ENCODE results near the gene WIPF2.
A peak's percentile ranks its signal among the peaks of the same experiment; 100 is the strongest.
"Not testable (repeated sequence)": the region's sequence is repeated elsewhere in the genome, so short reads cannot be mapped to it uniquely, and the experiment has no call there.

Gene WIPF2

DNA sequence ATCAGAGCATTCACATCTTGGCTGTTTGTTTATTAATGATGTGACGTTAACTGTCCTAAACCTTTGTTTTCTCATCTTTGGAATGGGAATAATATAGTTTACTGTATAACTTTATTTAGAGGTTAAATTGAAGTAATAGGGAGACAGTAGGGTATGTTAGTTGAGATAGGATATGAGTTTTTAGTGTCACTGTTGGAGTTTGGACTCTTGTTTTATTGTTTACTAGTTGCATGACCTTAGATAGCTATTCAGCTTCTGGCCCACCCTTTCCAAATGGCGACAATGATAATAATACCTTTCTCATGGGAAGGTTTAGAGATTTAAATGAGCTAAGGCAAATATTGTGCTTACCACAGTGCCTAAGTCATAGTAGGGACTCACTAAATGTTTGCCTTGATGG is 40.4 kb downstream of the WIPF2 start:
- DNase-seq = no peak

DNA sequence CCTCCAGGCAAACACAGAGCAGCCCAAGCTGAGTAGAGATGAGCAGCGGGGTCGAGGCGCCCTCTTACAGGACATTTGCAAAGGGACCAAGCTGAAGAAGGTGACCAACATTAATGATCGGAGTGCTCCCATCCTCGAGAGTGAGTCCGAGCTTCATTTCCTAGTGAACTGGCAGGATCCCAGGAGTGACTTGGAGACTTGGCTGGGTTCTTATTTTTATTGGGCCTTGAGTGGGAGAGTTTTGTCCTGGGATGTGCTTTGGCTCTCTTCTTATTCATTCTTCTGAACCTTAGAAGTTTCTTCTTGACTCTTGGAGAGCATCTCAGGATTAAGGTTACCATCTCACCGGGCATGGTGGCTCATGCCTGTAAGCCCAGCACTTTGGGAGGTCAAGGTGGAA is 41.4 kb downstream of the WIPF2 start:
- no peak for DNase-seq

DNA sequence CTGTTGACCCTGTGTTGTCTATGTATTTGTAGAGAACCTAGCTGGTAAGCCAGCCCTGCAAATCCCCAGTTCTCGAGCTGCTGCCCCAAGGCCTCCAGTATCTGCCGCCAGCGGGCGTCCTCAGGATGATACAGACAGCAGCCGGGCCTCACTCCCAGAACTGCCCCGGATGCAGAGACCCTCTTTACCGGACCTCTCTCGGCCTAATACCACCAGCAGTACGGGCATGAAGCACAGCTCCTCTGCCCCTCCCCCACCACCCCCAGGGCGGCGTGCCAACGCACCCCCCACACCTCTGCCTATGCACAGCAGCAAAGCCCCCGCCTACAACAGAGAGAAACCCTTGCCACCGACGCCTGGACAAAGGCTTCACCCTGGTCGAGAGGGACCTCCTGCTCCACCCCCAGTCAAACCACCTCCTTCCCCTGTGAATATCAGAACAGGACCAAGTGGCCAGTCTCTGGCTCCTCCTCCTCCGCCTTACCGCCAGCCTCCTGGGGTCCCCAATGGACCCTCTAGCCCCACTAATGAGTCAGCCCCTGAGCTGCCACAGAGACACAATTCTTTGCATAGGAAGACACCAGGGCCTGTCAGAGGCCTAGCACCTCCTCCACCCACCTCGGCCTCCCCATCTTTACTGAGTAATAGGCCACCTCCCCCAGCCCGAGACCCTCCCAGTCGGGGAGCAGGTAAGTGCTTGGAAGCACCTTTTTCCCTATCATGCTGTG is 45.5 kb downstream of the WIPF2 start:
- no peak for DNase-seq

- no peak for DNase-seq
These were observed 46.2 kb downstream of the WIPF2 start for GRCh38 chr17:40265337-40265736.

- DNase-seq = no peak
These were observed 47.8 kb downstream of the WIPF2 start for GRCh38 chr17:40266882-40267281.

- DNase-seq = no peak
These were observed 49.1 kb downstream of the WIPF2 start for GRCh38 chr17:40268141-40268712.

GRCh38 chr17:40278414-40278813 is 59.3 kb downstream of the WIPF2 start:
- no peak for DNase-seq

DNA sequence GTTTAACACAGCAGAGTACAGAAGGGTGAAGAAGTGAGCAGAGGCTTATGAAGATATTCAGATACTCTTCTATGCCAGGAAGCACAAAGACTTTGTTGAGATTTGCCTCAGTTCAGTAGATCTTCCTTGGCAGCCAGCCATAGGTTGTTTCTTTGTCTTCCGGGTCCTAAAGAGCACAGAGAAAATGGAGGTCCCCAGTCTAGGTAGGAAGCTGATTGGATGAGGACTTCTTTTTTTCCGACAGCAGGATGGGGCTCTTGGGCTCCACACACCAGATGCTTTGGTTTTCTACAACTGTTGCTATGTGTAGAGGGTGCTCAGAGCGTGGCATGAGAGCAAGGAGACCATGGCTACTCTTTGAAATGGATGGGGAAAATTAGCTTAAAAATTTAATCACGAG is 60.3 kb downstream of the WIPF2 start:
- DNase-seq = no peak

- no peak for DNase-seq
These were observed 62.6 kb downstream of the WIPF2 start for GRCh38 chr17:40281663-40282062.

DNA sequence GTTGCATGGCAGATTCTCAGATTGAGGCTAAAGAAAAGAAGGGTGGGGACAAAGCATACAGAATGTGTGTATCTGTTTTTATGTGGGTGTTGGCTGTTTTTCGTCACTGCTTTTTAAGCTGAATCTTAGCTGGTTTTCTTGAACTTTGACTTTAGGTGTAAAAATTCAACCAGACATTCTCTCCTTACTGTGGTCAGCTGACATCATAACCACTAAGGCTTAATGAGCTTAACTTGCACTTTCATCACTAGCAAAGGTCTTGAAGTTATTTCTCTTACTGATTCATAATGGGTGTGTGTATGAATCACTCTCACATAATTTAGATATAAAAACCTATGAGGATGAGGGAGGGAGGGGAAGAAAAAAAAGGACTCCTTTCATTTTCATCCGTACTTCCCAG is 64.6 kb downstream of the WIPF2 start:
- DNase-seq = no peak

DNA sequence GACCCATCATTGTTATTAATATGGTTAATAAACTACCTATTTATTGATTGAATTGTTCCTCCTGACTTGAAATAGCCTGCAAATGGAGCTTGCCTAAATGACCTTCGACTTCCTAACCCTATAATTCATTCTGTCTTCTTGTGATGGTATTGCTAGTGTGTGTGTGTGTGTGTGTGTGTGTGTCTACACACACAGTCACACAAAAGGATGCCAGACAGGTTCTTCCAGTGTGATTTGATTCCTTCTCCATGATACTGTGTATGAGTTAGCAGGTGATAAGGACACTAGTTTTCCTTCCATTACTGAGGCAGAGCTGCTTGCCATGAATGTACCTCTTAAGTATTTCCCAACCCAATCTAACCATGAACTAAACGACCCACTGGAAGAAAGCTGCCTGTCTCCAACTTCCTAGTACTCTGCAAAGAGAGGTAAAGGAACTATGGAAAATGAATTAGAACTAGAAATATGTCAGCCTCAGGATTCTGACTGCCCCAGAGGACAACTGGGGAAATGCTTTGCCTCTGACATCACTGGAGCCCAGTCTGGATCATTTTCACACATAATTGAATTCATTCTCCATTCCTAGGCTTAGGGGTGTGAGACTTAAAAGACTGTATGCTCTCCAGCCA is 65.1 kb downstream of the WIPF2 start:
- no peak for DNase-seq

GRCh38 chr17:40286473-40286872 is 67.4 kb downstream of the WIPF2 start:
- no peak for DNase-seq

DNA sequence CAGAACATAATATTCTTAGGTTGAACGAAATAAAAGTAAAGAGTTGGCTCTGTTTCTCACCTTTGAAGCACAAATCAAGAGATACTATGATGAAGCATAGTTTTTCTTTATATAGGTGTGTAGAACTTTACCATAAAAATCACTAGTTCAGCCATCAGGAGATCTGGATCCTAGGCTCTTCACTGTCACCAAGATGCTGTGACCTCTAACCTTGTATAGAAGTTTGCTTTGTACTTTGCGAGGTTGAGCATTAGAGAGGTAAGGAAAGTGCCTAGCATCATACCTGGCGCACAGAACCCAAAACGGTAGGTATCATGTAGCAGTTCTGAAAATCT is 68.0 kb downstream of the WIPF2 start:
- DNase-seq = no peak

- DNase-seq = peak; percentile 96
These were observed 68.6 kb downstream of the WIPF2 start, which contains the start of gene CDC6 for GRCh38 chr17:40287494-40288369. CDC6 (plus strand) TSS chr17:40287879; CDS start chr17:40289421, 1,542 bp downstream.

DNA sequence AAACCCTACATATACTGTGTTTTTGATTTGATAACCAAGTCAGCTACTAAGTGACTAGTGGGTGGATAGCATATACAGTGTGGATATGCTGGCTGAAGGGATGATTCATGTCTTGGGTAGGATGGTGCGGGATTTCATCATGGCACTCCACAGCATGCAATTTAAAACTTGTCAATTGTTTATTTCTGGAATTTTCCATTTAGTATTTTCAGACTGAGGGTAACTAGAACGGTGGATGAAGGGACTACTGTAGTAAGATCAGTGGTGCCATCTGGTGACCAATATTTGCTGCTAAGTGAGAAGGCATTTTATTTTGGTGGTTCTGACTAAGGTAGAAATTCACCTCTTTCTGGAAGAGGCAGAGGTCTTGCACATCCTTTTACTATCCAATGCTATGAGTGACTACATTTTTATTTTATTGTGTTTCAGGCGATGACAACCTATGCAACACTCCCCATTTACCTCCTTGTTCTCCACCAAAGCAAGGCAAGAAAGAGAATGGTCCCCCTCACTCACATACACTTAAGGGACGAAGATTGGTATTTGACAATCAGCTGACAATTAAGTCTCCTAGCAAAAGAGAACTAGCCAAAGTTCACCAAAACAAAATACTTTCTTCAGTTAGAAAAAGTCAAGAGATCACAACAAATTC is 71.7 kb downstream of the WIPF2 start:
- peak; percentile 39 for DNase-seq

- DNase-seq = no peak
These were observed 72.2 kb downstream of the WIPF2 start for GRCh38 chr17:40291281-40291664.

DNA sequence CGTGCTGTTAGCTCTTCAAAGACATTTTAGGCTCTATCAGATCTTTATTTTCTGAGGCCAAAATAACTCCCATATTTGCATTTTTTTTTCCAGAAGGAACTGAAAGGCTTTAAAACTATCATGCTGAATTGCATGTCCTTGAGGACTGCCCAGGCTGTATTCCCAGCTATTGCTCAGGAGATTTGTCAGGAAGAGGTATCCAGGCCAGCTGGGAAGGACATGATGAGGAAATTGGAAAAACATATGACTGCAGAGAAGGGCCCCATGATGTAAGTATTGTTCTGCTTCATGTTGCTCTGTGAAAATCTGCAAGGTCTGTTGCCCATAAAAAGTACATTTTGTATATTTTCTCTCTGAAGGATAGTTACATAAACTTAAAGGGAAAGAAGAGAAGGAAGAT is 74.3 kb downstream of the WIPF2 start:
- no peak for DNase-seq

- DNase-seq = no peak
These were observed 76.7 kb downstream of the WIPF2 start for GRCh38 chr17:40295488-40296436.

DNA sequence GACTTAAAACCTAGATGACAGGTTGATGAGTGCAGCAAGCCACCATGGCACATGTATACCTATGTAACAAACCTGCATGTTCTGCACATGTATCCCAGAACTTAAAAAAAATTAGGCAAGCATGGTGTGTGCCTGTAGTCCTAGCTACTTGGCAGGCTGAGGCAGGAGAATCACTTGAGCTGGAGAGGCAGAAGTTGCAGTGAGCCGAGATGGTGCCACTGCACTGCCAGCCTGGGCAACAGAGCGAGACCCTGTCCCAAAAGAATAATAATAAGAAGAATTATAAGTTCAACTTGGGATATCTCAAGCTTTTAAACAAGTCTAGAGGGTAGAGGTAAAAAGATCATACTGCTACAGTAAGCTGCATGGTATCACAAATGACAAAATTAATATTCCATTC is 78.4 kb downstream of the WIPF2 start:
- DNase-seq = no peak

GRCh38 chr17:40298726-40299125 is 79.6 kb downstream of the WIPF2 start:
- DNase-seq = no peak

DNA sequence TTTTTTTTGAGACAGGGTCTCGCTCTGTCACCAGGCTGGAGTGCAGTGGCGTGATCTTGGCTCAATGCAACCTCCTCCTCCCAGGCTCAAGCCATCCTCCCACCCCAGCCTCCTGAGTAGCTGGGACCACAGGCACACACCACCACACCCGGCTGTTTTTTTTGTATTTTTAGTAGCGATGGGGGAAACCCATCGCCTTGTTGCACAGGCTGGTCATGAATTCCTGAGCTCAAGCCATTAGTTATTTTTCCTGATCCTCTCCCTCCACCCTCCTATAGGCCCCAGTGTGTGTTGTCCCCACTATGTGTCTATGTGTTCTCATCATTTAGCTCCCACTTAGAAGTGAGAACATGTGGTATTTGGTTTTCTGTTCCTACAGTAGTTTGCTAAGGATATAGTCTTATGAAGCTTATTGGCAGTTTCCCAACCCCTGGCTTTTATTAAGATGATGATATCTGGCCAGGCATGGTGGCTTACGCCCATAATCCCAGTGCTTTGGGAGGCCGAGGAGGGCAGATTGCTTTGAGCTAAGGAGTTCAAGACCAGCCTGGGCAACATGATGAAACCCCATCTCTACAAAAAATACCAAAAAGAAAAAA is 80.2 kb downstream of the WIPF2 start:
- not testable (repeated sequence) for DNase-seq
